LNCAP (cell line): Measurements from ENCODE around the gene SLC17A9.

Experiments used
- CTCF ChIP-seq: fragments of 450-650 bp; IDR thresholded peaks from 2 replicates; pipeline ENCODE4 v1.5.1; 2017; ENCODE audit warnings: mild to moderate bottlenecking

The SLC17A9 gene

GRCh38 chr20:63014710-63015109, 62.2 kb downstream of the SLC17A9 start:
- no peak for TF ChIP-seq CTCF

DNA sequence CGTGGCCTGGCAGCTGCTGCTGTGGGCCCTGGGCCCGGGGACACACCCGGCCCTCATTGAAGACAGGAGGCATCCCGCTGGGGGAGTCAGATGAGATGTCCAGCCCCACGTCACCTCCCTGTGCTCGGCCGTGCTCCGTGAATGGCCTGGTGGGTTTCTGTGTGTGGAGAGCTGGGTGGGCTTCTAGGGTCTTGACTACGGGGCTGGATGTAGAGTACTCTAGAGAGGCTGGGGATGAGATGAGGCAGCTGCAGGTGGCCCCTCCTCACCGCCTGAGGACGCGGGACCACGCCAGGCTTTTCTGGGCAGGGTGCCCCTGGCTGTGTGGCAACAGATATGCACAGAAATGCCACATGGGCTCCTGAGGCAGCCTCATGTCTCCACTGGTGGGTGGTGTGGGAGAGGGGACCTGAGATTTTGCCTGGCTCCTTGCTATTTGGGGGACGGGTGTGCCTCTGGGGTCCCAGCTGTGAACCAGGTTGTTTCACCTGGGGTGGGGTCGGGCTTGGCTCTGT, 62.7 kb downstream of the SLC17A9 start:
- TF ChIP-seq CTCF = no peak

DNA sequence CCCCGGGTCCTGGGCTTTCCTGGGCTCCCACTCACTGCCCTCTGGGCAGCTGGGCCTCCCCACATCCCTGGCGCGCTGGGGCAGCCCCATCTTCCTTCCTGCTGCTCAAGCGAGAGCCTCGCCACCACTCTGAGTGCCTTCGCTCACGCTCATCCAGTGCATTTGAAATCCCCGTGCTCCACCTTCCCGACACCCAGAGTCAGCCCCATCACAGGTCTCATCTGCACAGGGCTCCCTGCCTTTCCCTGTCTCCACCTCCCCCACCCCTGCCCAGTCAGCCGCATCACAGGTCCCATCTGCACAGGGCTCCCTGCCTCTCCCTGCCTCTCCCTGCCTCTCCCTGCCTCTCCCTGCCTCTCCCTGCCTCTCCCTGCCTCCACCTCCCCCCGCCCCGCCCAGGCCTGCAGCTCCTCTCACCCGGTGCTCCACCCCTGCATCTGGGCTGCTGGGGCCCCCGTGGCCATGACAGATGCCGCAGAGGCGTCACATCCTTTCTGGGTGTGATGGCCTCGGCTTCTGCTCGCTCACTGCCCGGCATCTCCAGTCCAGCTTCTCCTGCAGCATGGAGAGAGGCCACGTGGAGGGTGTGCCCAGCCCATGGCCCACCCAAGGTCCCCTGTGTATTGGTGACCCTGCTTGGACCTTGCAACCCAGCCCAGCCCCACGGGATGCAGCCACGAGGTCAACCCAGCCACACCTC, 63.3 kb downstream of the SLC17A9 start:
- no peak for TF ChIP-seq CTCF

- no peak for TF ChIP-seq CTCF
These were observed 64.1 kb downstream of the SLC17A9 start for GRCh38 chr20:63016514-63017075.

GRCh38 chr20:63017076-63017825, 64.7 kb downstream of the SLC17A9 start:
- TF ChIP-seq CTCF = no peak

DNA sequence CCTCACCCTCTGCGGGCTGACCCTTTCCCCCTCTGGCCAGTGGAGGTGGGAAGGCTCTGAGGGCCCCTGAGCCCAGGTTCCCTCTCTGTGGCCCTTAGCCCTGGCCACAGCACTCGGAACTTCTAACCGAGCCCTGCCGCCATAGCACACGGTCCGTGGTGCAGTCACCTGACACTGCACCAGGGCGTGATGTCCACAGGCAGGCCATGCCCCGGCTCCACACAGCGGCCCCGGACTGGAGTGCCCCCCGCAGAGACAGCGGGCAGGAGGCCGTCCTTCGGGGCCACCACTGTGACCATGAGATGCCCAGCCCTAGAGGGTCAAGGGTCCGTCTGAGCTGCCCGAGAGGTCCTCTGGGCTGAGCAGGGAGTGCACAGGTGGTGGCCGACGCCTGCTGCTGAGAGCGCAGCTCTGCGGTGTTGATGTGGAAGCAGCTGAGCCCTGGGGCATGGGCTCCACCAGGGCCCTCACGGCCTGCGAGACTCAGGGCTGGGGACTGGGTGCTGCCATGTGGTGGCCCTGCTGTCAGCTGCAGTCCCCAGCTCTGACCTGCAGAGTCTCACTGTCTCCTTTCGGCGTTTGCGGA, 65.4 kb downstream of the SLC17A9 start:
- TF ChIP-seq CTCF = no peak
